Panc1 (cell line): ENCODE results near the gene ACSM6. TPM values are rescaled to one million over a fixed set of nuclear protein-coding genes. Genes with fewer than 3 reads are reported as not detected.

Experiments used
- ATAC-seq: fragments of 200-7000 bp; cut with Tn5 transposase; 2 replicates; pipeline ENCODE4 v1.9.1; 2020; ENCODE audit warnings: mild to moderate bottlenecking, moderate library complexity
- BruUV-seq: library from RNA; stranded (reverse); fragments of 400-500 nt; replicated peaks from 2 replicates; lab custom pipeline; 2021; lab: Mats Ljungman, UMichigan
- CTCF ChIA-PET: fragments of 300-600 bp; sonication (Branson Sonifier 250); formaldehyde crosslinking; loops from one replicate; lab custom pipeline; 2022; ENCODE audit warnings: antibody characterized with exemption; lab: Charles Lee
- POLR2A ChIA-PET: fragments of 300-600 bp; sonication (Branson Sonifier 250); formaldehyde crosslinking; loops from one replicate; lab custom pipeline; 2022; ENCODE audit warnings: antibody characterized with exemption; lab: Charles Lee
- DNase-seq: peaks from one replicate; pipeline ENCODE4 v3.0.0-alpha.2; 2010; ENCODE audit warnings: low read depth, low spot score
- H3K27ac ChIP-seq: 2 replicates; pipeline ENCODE4 v1.5.1; 2011; ENCODE audit warnings: mild to moderate bottlenecking, low read length, inconsistent platforms
- H3K27me3 ChIP-seq: fragments of 200-500 bp; sonication (Bioruptor generic); 2 replicates; pipeline ENCODE4 v1.6.0; 2014; ENCODE audit warnings: low read length, inconsistent platforms; ENCODE audit not compliant: control insufficient read depth, insufficient read depth
- H3K36me3 ChIP-seq: fragments of 200-500 bp; sonication (Bioruptor generic); 2 replicates; pipeline ENCODE4 v1.5.1; 2014; ENCODE audit warnings: inconsistent platforms, mild to moderate bottlenecking, low read length, moderate library complexity; ENCODE audit not compliant: control insufficient read depth, insufficient read depth
- H3K4me1 ChIP-seq: 2 replicates; pipeline ENCODE4 v1.5.1; 2011; ENCODE audit warnings: inconsistent platforms, mild to moderate bottlenecking, low read length, moderate library complexity; ENCODE audit not compliant: control insufficient read depth, insufficient read depth
- H3K4me3 ChIP-seq, 2 experiments: 2 replicates each; pipeline ENCODE4 v1.5.1; 2011 to 2012; ENCODE audit warnings: low read depth in 2 of 2, low read length in 2 of 2, mild to moderate bottlenecking in 2 of 2, inconsistent platforms in 1 of 2, moderate library complexity in 1 of 2
- H3K9me3 ChIP-seq: fragments of 200-500 bp; sonication (Bioruptor generic); 2 replicates; pipeline ENCODE4 v1.5.1; 2014; ENCODE audit warnings: low read depth, mild to moderate bottlenecking, inconsistent platforms, low read length, moderate library complexity; ENCODE audit not compliant: control insufficient read depth, insufficient read depth
- CTCF ChIP-seq: fragments of 450-650 bp; IDR thresholded peaks from 2 replicates; pipeline ENCODE4 v1.5.1; 2017; ENCODE audit warnings: mild to moderate bottlenecking
- POLR2AphosphoS5 ChIP-seq: IDR thresholded peaks from 2 replicates; pipeline ENCODE4 v1.6.1; 2012; ENCODE audit warnings: mild to moderate bottlenecking, low read depth, low read length, moderate library complexity
- REST ChIP-seq, 2 experiments: IDR thresholded peaks; 2 replicates each; pipeline ENCODE4 v1.6.1; 2011 to 2012; ENCODE audit warnings: low read depth in 2 of 2, control low read depth in 1 of 2, low read length in 1 of 2, mild to moderate bottlenecking in 1 of 2, moderate library complexity in 1 of 2; ENCODE audit not compliant: insufficient read depth in 1 of 2
- SIN3A ChIP-seq: IDR thresholded peaks from 2 replicates; pipeline ENCODE4 v1.6.1; 2012; ENCODE audit warnings: low read depth, mild to moderate bottlenecking, low read length, moderate library complexity, borderline replicate concordance; ENCODE audit not compliant: insufficient read depth
- TCF7L2 ChIP-seq: IDR thresholded peaks from 2 replicates; pipeline ENCODE4 v1.6.1; 2011; ENCODE audit warnings: mild to moderate bottlenecking, low read depth, low read length, inconsistent platforms
- in situ Hi-C: cut with HindIII; loops from 2 replicates; pipeline ENCODE4 v1.10.0; 2016; ENCODE audit warnings: low sequenced_read_pairs, low pct_unique_long_range_greater_than_20kb
- intact Hi-C: fragments of 100-400 bp; cut with micrococcal nuclease; formaldehyde crosslinking; loops from one replicate; pipeline ENCODE4 v1.10.0; 2022; ENCODE audit not compliant: unreplicated experiment
- total RNA-seq: library from RNA; stranded (reverse); gene quantifications from one replicate; pipeline ENCODE4 v1.2.1, GENCODE V29; 2021; ENCODE audit not compliant: unreplicated experiment

The ACSM6 gene
- total RNA-seq, 1 experiment from 2014 or later = not detected

- Histone ChIP-seq H3K9me3 (no peaks in the 10 kb centered on the region), H3K36me3 (no peaks in the 10 kb centered on the region), H3K4me1 (peaks cover 2% of the 10 kb centered on the region), H3K27me3 (no peaks in the 10 kb centered on the region), H3K4me3 (no peak overlapping the region), H3K27ac (no peak overlapping the region)
- ATAC-seq (no peak), DNase-seq (no peak)
- TF ChIP-seq REST (IDR thresholded peaks at IDR 0.05; ENCODE audit: insufficient read depth in 1 of 2, low read depth in 2 of 2, low read length in 1 of 2) (no peak), TCF7L2 (no peak), CTCF (no peak), POLR2AphosphoS5 (no peak), SIN3A (no peak)
- in situ Hi-C loops = no loop called here
- ChIA-PET CTCF (no interaction called here), POLR2A (no interaction called here)
- BruUV-seq = no TSS peak
- intact Hi-C loops = no loop called here
These were observed 59.0 kb downstream of the ACSM6 start for GRCh38 chr10:95253007-95253406.

- no peak for ATAC-seq
- BruUV-seq = no TSS peak
- no peak for DNase-seq
- Histone ChIP-seq H3K4me1 (no peaks in the 10 kb centered on the region), H3K27ac (no peak overlapping the region), H3K27me3 (no peaks in the 10 kb centered on the region), H3K4me3 (no peak overlapping the region), H3K9me3 (no peaks in the 10 kb centered on the region), H3K36me3 (no peaks in the 10 kb centered on the region)
- no peak for TF ChIP-seq POLR2AphosphoS5
- TF ChIP-seq TCF7L2 = no peak
- TF ChIP-seq CTCF = no peak
- no peak for TF ChIP-seq SIN3A
- TF ChIP-seq REST (IDR thresholded peaks at IDR 0.05; ENCODE audit: insufficient read depth in 1 of 2, low read depth in 2 of 2, low read length in 1 of 2) = no peak
- ChIA-PET CTCF (no interaction called here), POLR2A (no interaction called here)
- in situ Hi-C loops = no loop called here
- intact Hi-C loops = no loop called here
These were observed 59.6 kb downstream of the ACSM6 start for GRCh38 chr10:95253686-95254085.
